Central memory CD8-positive, alpha-beta T cell (primary cell): ENCODE data around the gene PFN1.

Source experiments
- ATAC-seq: fragments of 150-1000 bp; cut with Tn5 transposase; replicated peaks from 2 replicates; pipeline ENCODE4 v1.10.0; 2022; ENCODE audit warnings: mild to moderate bottlenecking, moderate FRiP score, moderate number of reproducible peaks; ENCODE audit not compliant: poor library complexity, severe bottlenecking; ENCODE audit errors: extremely low read depth
- DNase-seq, 2 donors: peaks; one replicate each; pipeline ENCODE4 v3.0.0; 2021; ENCODE audit warnings: low spot score in 2 of 2
- H3K27ac Mint-ChIP-seq: one replicate; pipeline ENCODE4 v1.8.0; 2022; ENCODE audit warnings: low read depth, mild to moderate bottlenecking, moderate library complexity, mixed read lengths
- H3K27me3 Mint-ChIP-seq: one replicate; pipeline ENCODE4 v1.8.0; 2022; ENCODE audit warnings: mixed read lengths
- H3K36me3 Mint-ChIP-seq: one replicate; pipeline ENCODE4 v1.8.0; 2022; ENCODE audit warnings: mild to moderate bottlenecking, moderate library complexity, mixed read lengths; ENCODE audit not compliant: insufficient read depth
- H3K4me1 Mint-ChIP-seq: one replicate; pipeline ENCODE4 v1.8.0; 2022; ENCODE audit warnings: mixed read lengths
- H3K4me3 Mint-ChIP-seq: one replicate; pipeline ENCODE4 v1.8.0; 2022; ENCODE audit warnings: mild to moderate bottlenecking, moderate library complexity, mixed read lengths
- H3K9me3 Mint-ChIP-seq: one replicate; pipeline ENCODE4 v1.8.0; 2022; ENCODE audit warnings: mixed read lengths

PFN1 gene

DNA sequence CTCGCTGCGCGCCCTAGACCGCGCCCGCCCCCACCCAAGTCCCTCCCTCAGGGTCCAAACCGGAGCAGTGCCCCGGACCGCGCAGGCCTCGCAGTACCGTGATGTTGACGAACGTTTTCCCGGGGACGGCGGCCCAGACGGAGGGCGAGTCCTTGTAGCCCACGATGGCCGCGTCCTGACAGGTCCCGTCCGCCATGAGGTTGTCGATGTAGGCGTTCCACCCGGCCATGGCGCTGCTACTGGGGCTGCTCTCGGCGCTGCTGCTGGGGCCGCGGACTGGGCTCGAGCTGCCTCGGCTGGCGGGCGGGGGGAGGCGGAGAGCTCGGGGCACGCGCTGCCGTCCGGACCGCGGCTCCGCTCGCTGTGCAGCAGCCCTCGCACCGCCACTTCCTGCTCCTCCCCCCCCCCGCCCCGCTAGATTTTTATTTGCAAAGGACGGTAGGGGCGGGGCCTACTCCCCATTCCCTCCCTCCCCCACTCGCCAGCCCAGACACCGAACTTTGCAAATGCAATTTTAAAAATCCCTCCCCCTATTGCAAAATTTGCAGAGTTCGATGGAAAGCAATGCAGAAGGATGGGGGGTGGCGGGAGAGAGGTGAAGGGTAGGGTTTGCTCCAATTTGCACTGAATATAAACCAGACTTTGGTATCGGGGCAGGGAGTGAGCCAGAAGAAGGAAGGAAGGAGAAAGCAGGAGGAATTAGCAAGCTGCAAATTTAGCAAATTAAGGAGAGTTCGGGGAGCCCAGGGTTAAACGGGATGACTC, at the start of gene PFN1:
TSS of gene PFN1 (minus strand) at position 365 of the 765 bp plus-strand sequence. CDS start at position 229, 136 bp downstream.
- H3K4me1 Mint-ChIP-seq, result peaks cover 52% of the 10 kb centered on the region

DNA sequence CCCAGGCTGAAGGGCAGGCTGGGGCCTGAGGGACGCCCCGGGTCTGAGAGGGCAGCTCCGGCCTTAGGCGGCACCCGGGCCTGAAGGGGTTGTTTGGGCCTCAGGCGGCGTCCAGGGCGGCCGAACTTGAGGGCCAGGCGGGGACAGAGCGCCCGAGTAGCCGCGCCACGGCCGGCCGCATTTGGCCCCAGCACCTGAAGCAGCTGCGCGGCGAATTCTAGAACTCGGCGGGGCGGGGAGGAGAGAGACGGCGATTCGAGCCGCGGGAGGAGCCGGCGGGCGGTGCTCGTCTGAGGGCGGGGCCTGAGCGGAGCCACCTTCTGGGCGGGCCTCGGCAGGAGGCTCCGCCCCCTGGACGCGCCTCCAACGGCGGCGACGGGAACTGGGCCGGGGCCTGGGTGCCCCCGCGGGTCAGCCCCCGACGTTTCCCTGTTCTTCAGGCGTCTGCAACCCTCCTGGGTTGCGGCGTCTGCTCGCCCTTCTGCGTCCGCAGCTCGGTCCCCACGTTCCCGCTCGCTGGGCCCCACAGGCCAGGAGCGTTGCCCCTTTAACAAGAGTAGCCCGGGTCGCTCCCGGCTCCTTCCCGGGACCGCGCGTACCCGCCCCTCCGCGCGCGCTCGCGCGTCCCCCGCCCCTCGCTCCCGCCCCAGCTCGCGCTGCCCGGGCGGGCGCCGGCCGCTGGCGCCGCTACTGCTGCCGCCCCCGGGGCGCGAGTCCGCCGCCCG, 49.1 kb upstream of the PFN1 start, which contains the start of the genes INCA1 and KIF1C:
TSS of gene INCA1 (minus strand) at position 221 of the 725 bp plus-strand sequence. CDS start 3,085 bp downstream, outside the sequence.
TSS of gene KIF1C (plus strand) at position 649 of the 725 bp plus-strand sequence. CDS start 2,297 bp downstream, outside the sequence.
- ATAC-seq, result peak; percentile 91
- H3K27me3 Mint-ChIP-seq, result no peaks in the 10 kb centered on the region
- H3K4me1 Mint-ChIP-seq, result peaks cover 39% of the 10 kb centered on the region
- no peaks in the 10 kb centered on the region for H3K9me3 Mint-ChIP-seq
- peak; percentile 86 for DNase-seq
- peaks cover 11% of the 10 kb centered on the region for H3K36me3 Mint-ChIP-seq
- peak within 1 kb of the TSS; percentile 86 for H3K4me3 Mint-ChIP-seq
- peak within 1 kb of the TSS; percentile 82 for H3K27ac Mint-ChIP-seq

More for the DNA sequence above, at the start of gene PFN1:
- no peaks in the 10 kb centered on the region for H3K9me3 Mint-ChIP-seq
- ATAC-seq (peak; percentile 52), DNase-seq (peak; percentile 61 to 83)
- no peaks in the 10 kb centered on the region for H3K27me3 Mint-ChIP-seq
- peak within 1 kb of the TSS; percentile 94 for H3K4me3 Mint-ChIP-seq
- peaks cover 53% of the 10 kb centered on the region for H3K36me3 Mint-ChIP-seq
- H3K27ac Mint-ChIP-seq, result peak within 1 kb of the TSS; percentile 94

GRCh38 chr17:4994081-4994595, 45.8 kb upstream of the PFN1 start:
- peaks cover 30% of the 10 kb centered on the region for H3K4me1 Mint-ChIP-seq
- ATAC-seq (no peak), DNase-seq (no peak)
- no peak overlapping the region for H3K27ac Mint-ChIP-seq
- H3K27me3 Mint-ChIP-seq, result no peaks in the 10 kb centered on the region
- peaks cover 8% of the 10 kb centered on the region for H3K36me3 Mint-ChIP-seq
- H3K4me3 Mint-ChIP-seq, result no peak overlapping the region
- H3K9me3 Mint-ChIP-seq, result no peaks in the 10 kb centered on the region

- Mint-ChIP-seq H3K36me3 (peaks cover 5% of the 10 kb centered on the region), H3K9me3 (no peaks in the 10 kb centered on the region), H3K27me3 (no peaks in the 10 kb centered on the region), H3K4me3 (peak overlapping the region; percentile 91), H3K4me1 (peaks cover 39% of the 10 kb centered on the region), H3K27ac (peak overlapping the region; percentile 88)
- ATAC-seq (peak; percentile 12), DNase-seq (peak in 1 of 2 donors; percentile 16)
Measured at GRCh38 chr17:4987767-4988567, 39.6 kb upstream of the PFN1 start.

- no peaks in the 10 kb centered on the region for H3K9me3 Mint-ChIP-seq
- peak; percentile 90 for ATAC-seq
- peak within 1 kb of the TSS; percentile 88 for H3K27ac Mint-ChIP-seq
- peaks cover 8% of the 10 kb centered on the region for H3K36me3 Mint-ChIP-seq
- DNase-seq, result peak; percentile 69 to 72
- peak within 1 kb of the TSS; percentile 91 for H3K4me3 Mint-ChIP-seq
- H3K27me3 Mint-ChIP-seq, result no peaks in the 10 kb centered on the region
- H3K4me1 Mint-ChIP-seq, result peaks cover 43% of the 10 kb centered on the region
Measured at GRCh38 chr17:4986951-4987766, 38.8 kb upstream of the PFN1 start, which contains the start of gene CAMTA2. Gene CAMTA2, minus strand, starts transcription at chr17:4987675. Its CDS starts 1,453 bp downstream, at chr17:4986222.

GRCh38 chr17:4986403-4986802, 38.1 kb upstream of the PFN1 start:
- no peaks in the 10 kb centered on the region for H3K9me3 Mint-ChIP-seq
- peak overlapping the region; percentile 88 for H3K27ac Mint-ChIP-seq
- DNase-seq, result no peak
- peak overlapping the region; percentile 91 for H3K4me3 Mint-ChIP-seq
- H3K36me3 Mint-ChIP-seq, result peaks cover 9% of the 10 kb centered on the region
- H3K4me1 Mint-ChIP-seq, result peaks cover 49% of the 10 kb centered on the region
- no peak for ATAC-seq
- no peaks in the 10 kb centered on the region for H3K27me3 Mint-ChIP-seq

GRCh38 chr17:4982305-4982704, 34.0 kb upstream of the PFN1 start:
- no peaks in the 10 kb centered on the region for H3K9me3 Mint-ChIP-seq
- DNase-seq, result no peak
- peaks cover 37% of the 10 kb centered on the region for H3K4me1 Mint-ChIP-seq
- peaks cover 19% of the 10 kb centered on the region for H3K36me3 Mint-ChIP-seq
- H3K4me3 Mint-ChIP-seq, result no peak overlapping the region
- no peak for ATAC-seq
- H3K27ac Mint-ChIP-seq, result no peak overlapping the region
- H3K27me3 Mint-ChIP-seq, result no peaks in the 10 kb centered on the region

GRCh38 chr17:4980644-4981216, 32.4 kb upstream of the PFN1 start:
- peaks cover 25% of the 10 kb centered on the region for H3K36me3 Mint-ChIP-seq
- H3K27ac Mint-ChIP-seq, result peak overlapping the region; percentile 40
- H3K27me3 Mint-ChIP-seq, result no peaks in the 10 kb centered on the region
- no peaks in the 10 kb centered on the region for H3K9me3 Mint-ChIP-seq
- no peak overlapping the region for H3K4me3 Mint-ChIP-seq
- H3K4me1 Mint-ChIP-seq, result peaks cover 24% of the 10 kb centered on the region
- DNase-seq, result peak in 1 of 2 donors; percentile 41
- no peak for ATAC-seq

DNA sequence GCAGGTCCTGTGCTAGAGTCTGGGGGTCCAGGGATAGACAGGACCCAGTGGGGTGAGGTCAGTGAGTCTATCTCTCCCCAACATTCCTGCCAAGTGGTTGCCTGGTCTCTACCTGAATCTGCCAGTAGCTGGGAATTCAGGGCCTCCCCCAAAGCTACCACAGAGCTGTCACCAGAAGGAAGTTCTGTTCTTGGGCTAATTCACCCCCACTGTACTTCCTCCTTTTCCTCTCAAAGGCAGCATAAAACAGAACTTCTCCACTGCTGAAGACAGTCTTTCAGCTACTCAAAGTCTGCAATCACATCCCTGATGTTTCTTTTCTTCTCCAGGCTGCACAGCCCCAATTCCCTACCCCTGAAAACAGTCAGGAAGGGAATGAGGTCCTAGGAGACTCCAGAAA, 30.4 kb upstream of the PFN1 start:
- no peaks in the 10 kb centered on the region for H3K27me3 Mint-ChIP-seq
- peaks cover 32% of the 10 kb centered on the region for H3K36me3 Mint-ChIP-seq
- no peaks in the 10 kb centered on the region for H3K9me3 Mint-ChIP-seq
- peak overlapping the region; percentile 68 for H3K27ac Mint-ChIP-seq
- peaks cover 30% of the 10 kb centered on the region for H3K4me1 Mint-ChIP-seq
- no peak for ATAC-seq
- no peak for DNase-seq
- no peak overlapping the region for H3K4me3 Mint-ChIP-seq

DNA sequence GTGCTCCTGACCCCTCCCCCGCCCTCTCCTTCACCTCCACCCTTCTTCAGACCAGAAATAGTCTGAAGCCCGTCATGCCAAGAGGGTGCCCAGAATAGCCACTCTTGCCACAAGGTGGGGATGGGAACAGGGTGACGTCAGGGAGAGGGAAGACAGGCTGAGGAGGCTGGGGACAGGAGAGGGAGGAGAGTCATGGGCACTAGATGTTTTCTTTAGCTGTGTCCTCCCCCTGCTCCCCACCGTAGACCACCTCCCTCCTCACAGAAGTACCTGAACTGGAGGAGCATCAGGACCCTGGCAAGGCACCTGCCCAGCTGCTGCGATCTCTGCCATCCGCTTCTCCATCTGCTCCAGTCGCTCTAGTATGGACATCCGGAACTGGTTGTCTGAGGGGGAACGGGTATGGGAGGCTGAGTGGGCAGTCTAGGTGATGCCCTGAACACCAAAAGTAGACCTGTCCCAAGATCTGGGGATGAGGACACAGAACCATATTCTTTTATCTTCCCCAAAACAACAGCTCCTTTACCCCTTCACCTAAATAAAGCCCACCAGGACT, 25.9 kb upstream of the PFN1 start:
- Mint-ChIP-seq H3K36me3 (peaks cover 33% of the 10 kb centered on the region), H3K27me3 (no peaks in the 10 kb centered on the region), H3K27ac (no peak overlapping the region), H3K4me3 (no peak overlapping the region), H3K9me3 (no peaks in the 10 kb centered on the region), H3K4me1 (peaks cover 11% of the 10 kb centered on the region)
- no peak for DNase-seq
- ATAC-seq, result no peak
